HG02970 (cell line): Measurements from ENCODE around the gene HS3ST6.
"Not testable (repeated sequence)": the region's sequence is repeated elsewhere in the genome, so short reads cannot be mapped to it uniquely, and the experiment has no call there.

ENCODE experiments used
- ATAC-seq: cut with Tn5 transposase; IDR thresholded peaks from one replicate; pipeline ENCODE4 v1.9.1; 2021; ENCODE audit warnings: mild to moderate bottlenecking, moderate library complexity, moderate number of reproducible peaks; ENCODE audit not compliant: unreplicated experiment, low FRiP score

The HS3ST6 gene

GRCh38 chr16:1929578-1930337 lies 11.5 kb upstream of the HS3ST6 start:
- ATAC-seq: peak; percentile 91

- no peak for ATAC-seq
Measured at GRCh38 chr16:1929105-1929504, 10.9 kb upstream of the HS3ST6 start.

DNA sequence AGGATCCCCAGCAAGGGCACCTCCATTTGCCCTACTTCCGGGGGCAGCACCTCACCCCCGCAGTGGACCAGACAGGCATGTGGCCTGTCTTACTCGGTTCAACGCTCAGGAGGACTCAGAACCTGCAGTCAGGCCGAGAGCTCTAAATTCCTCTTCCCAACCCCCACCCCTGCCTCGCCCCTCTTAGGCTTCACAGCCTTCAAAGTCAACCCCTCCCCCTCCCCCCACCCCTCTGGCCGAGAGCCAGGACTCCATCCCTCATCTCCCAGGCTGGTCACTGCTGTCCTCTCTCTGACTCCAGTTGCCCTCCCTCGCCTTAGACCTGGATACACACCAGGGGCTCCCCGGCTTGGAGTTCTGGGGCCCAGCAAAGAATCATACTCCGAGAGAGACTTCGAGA lies 8.1 kb upstream of the HS3ST6 start:
- no peak for ATAC-seq

GRCh38 chr16:1924095-1924494 lies 5.9 kb upstream of the HS3ST6 start:
- no peak for ATAC-seq

- ATAC-seq: no peak
Measured at GRCh38 chr16:1923299-1924034, 5.3 kb upstream of the HS3ST6 start.

DNA sequence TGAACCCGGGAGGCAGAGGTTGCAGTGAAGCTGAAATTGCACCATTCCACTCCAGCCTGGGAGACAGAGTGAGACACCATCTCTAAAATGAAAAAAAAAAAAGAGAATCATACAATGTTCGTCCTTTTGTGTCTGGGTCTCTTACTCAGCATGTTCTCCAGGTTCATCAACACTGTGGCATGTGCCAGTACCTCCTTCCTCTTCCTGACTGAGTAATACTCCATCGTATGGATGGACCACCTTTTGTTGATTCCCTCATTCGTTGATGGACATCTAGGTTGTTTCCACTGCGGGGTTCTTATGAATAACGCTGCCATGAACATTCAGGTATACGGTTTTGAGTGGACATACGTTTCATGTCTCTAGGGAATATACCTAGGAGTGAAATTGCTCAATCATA lies 4.1 kb upstream of the HS3ST6 start:
- ATAC-seq: no peak

DNA sequence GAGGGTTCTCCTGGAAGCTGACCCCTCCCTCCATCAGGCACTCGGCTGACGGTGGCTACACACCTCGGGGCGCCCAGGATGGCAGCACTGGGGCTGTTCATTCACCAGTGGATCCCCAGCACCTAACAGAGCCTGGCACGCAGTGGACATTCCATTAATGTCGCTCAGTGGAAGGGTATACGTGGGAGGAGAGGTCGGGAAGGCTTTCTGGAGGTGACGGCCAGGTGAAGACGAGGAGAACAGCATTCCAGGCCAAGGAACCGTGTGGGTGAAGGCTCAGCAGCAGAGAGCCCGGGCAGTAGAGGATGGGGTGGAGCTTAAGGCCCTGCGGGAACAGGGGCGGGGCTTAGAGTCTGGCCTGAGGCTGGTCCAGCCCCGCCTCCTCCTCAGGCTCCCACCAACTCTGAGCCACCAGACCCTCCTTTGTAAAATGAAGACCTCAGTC lies 2.5 kb upstream of the HS3ST6 start:
- no peak for ATAC-seq

- ATAC-seq: not testable (repeated sequence)
Measured at GRCh38 chr16:1920122-1920521, 1.9 kb upstream of the HS3ST6 start.

- no peak for ATAC-seq
Measured at GRCh38 chr16:1919327-1919998, 1.2 kb upstream of the HS3ST6 start.

DNA sequence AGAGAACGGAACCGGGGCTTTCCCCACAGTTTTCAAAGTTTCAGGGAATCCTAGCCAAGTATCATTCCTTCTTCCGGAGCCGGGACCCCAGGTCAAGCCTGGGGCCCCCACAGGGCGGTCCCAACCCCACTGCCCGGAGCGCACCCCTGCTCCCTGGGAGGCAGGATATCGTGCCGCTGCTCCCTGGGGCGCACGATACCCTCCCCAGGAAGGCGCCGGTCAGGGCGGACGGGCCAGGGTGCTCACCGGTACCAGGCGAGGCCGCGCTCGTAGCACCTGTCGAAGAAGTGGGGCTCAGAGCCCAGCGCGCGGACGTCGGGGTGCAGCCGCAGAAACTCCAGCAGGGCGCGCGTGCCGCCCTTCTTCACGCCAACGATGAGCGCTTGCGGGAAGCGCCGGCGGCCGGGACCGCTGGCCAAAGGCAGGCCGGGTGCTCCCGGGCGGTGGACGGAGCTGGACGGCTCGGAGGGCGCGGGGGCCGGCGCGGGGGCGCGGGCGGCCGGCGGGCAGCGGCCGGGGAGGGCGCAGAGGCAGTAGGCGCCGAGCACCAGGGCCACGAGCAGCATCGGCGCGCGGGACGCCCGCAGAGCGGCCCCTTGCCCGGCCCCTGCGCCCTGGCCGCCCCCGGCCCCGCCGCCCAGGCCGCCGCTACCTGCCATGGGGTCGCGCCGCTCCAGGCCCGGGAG lies 407 bp downstream of the HS3ST6 start:
- no peak for ATAC-seq

GRCh38 chr16:1917056-1917664 lies 1.1 kb downstream of the HS3ST6 start:
- no peak for ATAC-seq

- no peak for ATAC-seq
Measured at GRCh38 chr16:1916640-1916990, 1.6 kb downstream of the HS3ST6 start.

DNA sequence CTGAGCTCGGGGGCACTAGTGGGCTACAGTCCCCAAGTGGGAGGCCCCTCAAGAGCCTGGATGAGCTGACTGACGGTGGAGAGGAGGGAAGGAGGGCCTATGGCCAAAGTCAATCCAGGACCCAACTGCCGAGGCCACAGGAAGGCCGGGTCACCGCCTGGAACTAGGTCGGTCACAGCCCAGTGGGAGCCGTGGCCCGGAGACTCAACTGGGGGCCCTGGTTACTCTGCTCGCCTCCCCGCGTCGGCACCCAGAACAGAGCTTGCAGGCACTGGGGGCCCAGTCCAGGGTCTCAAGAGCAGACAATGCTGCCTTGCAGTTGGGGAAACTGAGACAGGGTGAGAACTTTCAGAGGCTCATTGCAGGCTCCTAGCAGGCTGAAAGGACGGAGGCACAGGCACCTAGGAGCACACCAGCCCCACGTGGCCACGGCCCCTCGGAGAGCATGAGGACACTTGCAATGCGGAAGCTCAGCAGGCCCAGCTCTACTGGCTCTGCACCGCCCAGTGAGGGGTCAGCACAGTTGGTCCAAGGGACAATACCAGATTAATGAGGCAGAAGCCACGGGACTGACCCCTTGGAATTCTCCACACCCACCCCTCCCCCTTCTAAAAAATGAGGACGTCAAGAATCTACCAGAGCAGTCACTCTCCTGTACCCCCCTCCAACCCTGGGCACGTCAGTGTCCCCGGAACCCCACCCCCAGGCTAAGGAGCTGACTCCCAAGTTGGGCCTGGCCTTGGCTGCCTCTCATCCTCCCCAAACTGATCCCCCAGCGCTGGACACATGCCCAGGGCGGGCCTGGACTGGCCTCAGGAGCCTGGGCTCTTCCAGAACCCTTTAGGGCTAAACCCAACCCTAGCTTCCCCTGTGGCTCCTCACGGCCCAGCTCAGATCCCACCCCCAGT lies 2.2 kb downstream of the HS3ST6 start:
- no peak for ATAC-seq

DNA sequence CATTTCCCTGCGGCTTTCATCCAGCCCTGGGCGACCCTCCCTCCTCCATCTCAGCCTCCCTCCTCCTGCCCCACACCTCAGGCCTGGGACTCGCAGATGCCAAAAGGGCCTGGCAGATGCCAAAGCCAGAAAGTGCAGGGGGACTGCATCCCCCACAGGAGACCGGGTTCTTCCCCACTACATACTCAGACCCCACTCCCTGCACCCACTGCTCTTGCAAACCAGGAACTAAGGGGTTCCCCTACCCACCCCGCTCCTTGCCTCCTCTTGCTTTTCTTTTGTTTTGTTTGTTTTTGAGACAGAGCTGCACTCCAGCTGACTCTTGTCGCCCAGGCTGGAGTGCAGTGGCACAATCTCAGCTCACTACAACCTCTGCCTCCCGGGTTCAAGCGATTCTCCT lies 3.2 kb downstream of the HS3ST6 start:
- no peak for ATAC-seq

DNA sequence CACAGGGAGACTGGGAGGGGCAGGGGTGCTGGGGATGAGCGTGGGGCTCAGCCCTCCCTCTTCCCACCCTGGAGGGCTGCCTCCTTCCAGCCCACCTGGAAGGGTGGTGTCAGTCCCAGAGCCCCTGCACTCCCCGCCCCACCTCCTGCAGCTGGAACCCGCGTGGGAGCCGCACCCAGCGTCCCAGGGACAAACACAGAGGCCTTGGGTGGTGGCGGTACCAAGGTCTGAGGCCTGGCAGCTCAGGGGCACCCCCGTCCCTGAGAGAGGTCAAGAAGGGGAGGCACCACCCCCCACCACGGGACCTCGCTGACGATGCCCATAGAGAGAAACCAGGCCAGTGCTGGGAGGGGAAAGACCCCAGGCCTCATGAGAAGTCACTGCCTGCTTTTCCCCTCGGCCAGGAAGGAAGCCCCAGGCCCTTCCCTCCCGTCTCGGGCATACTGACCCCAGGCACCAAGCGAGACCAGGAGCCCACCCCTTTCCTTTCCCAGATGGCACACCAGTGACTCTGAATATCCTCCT lies 4.1 kb downstream of the HS3ST6 start:
- no peak for ATAC-seq

DNA sequence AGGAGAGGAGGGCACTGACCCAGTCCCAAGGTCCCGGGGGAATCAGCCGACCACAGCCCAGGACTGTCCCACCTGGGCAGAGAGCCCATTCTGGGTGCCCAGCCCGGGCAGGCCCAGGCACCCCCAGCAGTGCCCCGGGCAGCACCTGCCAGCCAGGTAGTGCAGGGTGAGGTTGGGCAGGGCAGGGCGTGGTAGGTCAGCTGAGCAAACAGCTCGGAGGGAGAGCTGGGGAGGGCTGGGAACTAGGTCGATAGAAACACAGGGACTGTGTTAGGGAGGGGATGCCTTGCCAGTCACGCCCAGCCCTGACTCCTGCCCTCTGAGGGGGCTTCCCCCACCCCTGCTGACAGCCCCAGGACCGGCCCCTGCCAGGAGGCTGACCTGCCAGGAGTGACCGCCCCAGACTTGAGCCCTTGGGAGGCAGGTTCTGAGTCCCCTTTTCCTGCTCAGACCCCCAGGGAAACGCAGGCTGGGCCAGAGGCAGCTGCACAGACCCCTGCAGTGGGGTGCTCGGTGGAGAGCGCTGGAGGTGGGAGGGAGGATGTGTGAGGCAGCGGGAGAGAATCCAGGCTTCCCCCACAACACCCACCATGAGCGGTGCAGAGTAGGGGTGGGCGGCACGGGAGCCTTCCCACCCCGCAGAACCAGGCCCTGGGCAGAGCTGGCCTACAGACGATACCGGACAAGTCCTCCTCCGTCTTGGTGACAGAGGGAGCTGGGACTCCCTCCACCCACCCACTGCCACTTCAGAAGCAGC lies 4.7 kb downstream of the HS3ST6 start:
- no peak for ATAC-seq

GRCh38 chr16:1912215-1912543 lies 6.0 kb downstream of the HS3ST6 start:
- ATAC-seq: no peak

- no peak for ATAC-seq
Measured at GRCh38 chr16:1911467-1912214, 6.6 kb downstream of the HS3ST6 start.
